ENCODE measurements around the gene MPZL1.

GRCh38 chr1:167766538-167766937, 44.8 kb downstream of the MPZL1 start:
- no peak for TF ChIP-seq RAD21 (IDR thresholded peaks at IDR 0.05; ENCODE audit: low read depth)
- TF ChIP-seq EP300 (IDR thresholded peaks at IDR 0.05; ENCODE audit: borderline replicate concordance) = no peak
- no peak for TF ChIP-seq YY1 (IDR thresholded peaks at IDR 0.05; ENCODE audit: low read depth)
- TF ChIP-seq TEAD4 (IDR thresholded peaks at IDR 0.05) = no peak
- no peak for TF ChIP-seq MAX (IDR thresholded peaks at IDR 0.05)
- no peak for TF ChIP-seq REST (IDR thresholded peaks at IDR 0.05; ENCODE audit: low read depth)
- TF ChIP-seq CEBPB (IDR thresholded peaks at IDR 0.05) = no peak
- no peak for TF ChIP-seq CREB1 (IDR thresholded peaks at IDR 0.05; ENCODE audit: low read depth)
- no peak for TF ChIP-seq TCF12 (IDR thresholded peaks at IDR 0.05; ENCODE audit: low read depth)
- no peak for TF ChIP-seq ZBTB7A (IDR thresholded peaks at IDR 0.05; ENCODE audit: low read depth)
- TF ChIP-seq FOXM1 (IDR thresholded peaks at IDR 0.05; ENCODE audit: borderline replicate concordance, low read depth) = no peak
- no peak for TF ChIP-seq NFIC (IDR thresholded peaks at IDR 0.05)
